IMR-90 (cell line): ENCODE measurements around the gene NHLH2. TPM values are rescaled to one million over a fixed set of nuclear protein-coding genes. Genes with fewer than 3 reads are reported as not detected.

Experiments used
- ATAC-seq: fragments of 200-7000 bp; cut with Tn5 transposase; 2 replicates; pipeline ENCODE4 v1.9.1; 2020; ENCODE audit warnings: low read depth, mild to moderate bottlenecking, moderate library complexity
- BruUV-seq: library from RNA; stranded (reverse); fragments of 400-500 nt; replicated peaks from 2 replicates; lab custom pipeline; 2021; lab: Mats Ljungman, UMichigan
- CTCF ChIA-PET: fragments of 300-600 bp; formaldehyde crosslinking; extraction: SDS; loops from one replicate; lab custom pipeline; 2021; ENCODE audit warnings: antibody characterized with exemption; lab: Yijun Ruan, JAX
- POLR2A ChIA-PET: fragments of 300-600 bp; sonication (Branson Sonifier 250); formaldehyde crosslinking; loops from one replicate; lab custom pipeline; 2022; ENCODE audit warnings: antibody characterized with exemption; ENCODE audit not compliant: unreplicated experiment; lab: Charles Lee
- DNase-seq: peaks from one replicate; pipeline ENCODE4 v3.0.0; 2013
- H2AFZ ChIP-seq: replicated peaks from 2 replicates; pipeline ENCODE3; 2013; ENCODE audit warnings: low read length, mild to moderate bottlenecking; ENCODE audit not compliant: poor library complexity
- H2AK5ac ChIP-seq: 2 replicates; pipeline ENCODE4 v1.6.1; 2013; ENCODE audit warnings: low read depth, low read length, inconsistent platforms
- H2AK9ac ChIP-seq: replicated peaks from 2 replicates; pipeline ENCODE3; 2013; ENCODE audit warnings: mild to moderate bottlenecking, low read depth, low read length, moderate library complexity; ENCODE audit not compliant: poor library complexity
- H2BK120ac ChIP-seq: 2 replicates; pipeline ENCODE4 v1.6.1; 2013; ENCODE audit warnings: low read depth, low read length, inconsistent platforms
- H2BK15ac ChIP-seq: 3 replicates; pipeline ENCODE4 v1.6.1; 2013; ENCODE audit warnings: low read depth, low read length, inconsistent platforms
- H2BK20ac ChIP-seq: 2 replicates; pipeline ENCODE4 v1.6.1; 2013; ENCODE audit warnings: low read depth, mild to moderate bottlenecking, inconsistent platforms, low read length, moderate library complexity
- H2BK5ac ChIP-seq: 2 replicates; pipeline ENCODE4 v1.6.1; 2013; ENCODE audit warnings: mild to moderate bottlenecking, low read depth, low read length, inconsistent platforms; ENCODE audit not compliant: poor library complexity, severe bottlenecking
- H3K14ac ChIP-seq: replicated peaks from 2 replicates; pipeline ENCODE4 v1.6.1; 2013; ENCODE audit warnings: low read depth, low read length, inconsistent platforms
- H3K18ac ChIP-seq: 2 replicates; pipeline ENCODE4 v1.6.1; 2013; ENCODE audit warnings: low read depth, low read length, control low read depth
- H3K23ac ChIP-seq: 2 replicates; pipeline ENCODE4 v1.6.1; 2013; ENCODE audit warnings: low read depth, low read length, inconsistent platforms
- H3K27ac ChIP-seq: 2 replicates; pipeline ENCODE4 v1.5.1; 2013; ENCODE audit warnings: mild to moderate bottlenecking, control low read depth, low read length; ENCODE audit not compliant: insufficient read depth
- H3K27me3 ChIP-seq: 2 replicates; pipeline ENCODE4 v1.6.1; 2013; ENCODE audit warnings: low read length; ENCODE audit not compliant: control insufficient read depth, insufficient read depth
- H3K36me3 ChIP-seq: 2 replicates; pipeline ENCODE4 v1.6.1; 2013; ENCODE audit warnings: low read length, mixed read lengths; ENCODE audit not compliant: control insufficient read depth, insufficient read depth
- H3K4ac ChIP-seq: 2 replicates; pipeline ENCODE4 v1.6.1; 2013; ENCODE audit warnings: low read depth, low read length, inconsistent platforms
- H3K4me1 ChIP-seq: 2 replicates; pipeline ENCODE4 v1.6.1; 2013; ENCODE audit warnings: low read length, mixed read lengths; ENCODE audit not compliant: control insufficient read depth, insufficient read depth
- H3K4me2 ChIP-seq: 2 replicates; pipeline ENCODE4 v1.6.1; 2013; ENCODE audit warnings: low read depth, mild to moderate bottlenecking, control low read depth, low read length, moderate library complexity
- H3K4me3 ChIP-seq: 2 replicates; pipeline ENCODE4 v1.5.1; 2013; ENCODE audit warnings: low read depth, mild to moderate bottlenecking, control low read depth, low read length, moderate library complexity; ENCODE audit not compliant: insufficient read depth
- H3K56ac ChIP-seq: 2 replicates; pipeline ENCODE4 v1.6.1; 2013; ENCODE audit warnings: low read length, inconsistent platforms; ENCODE audit not compliant: insufficient read depth; ENCODE audit errors: extremely low read depth
- H3K79me1 ChIP-seq, 2 experiments: 2 replicates each; pipeline ENCODE4 v1.6.1; 2013; ENCODE audit warnings: low read length in 2 of 2, inconsistent platforms in 1 of 2, low read depth in 1 of 2
- H3K9ac ChIP-seq: 2 replicates; pipeline ENCODE4 v1.6.1; 2013; ENCODE audit warnings: low read depth, low read length, control low read depth
- H3K9me1 ChIP-seq: 2 replicates; pipeline ENCODE4 v1.6.1; 2013; ENCODE audit warnings: low read length, inconsistent platforms; ENCODE audit not compliant: insufficient read depth
- H3K9me3 ChIP-seq: 2 replicates; pipeline ENCODE4 v1.6.1; 2013; ENCODE audit warnings: low read length; ENCODE audit not compliant: control insufficient read depth, insufficient read depth
- H4K20me1 ChIP-seq: 2 replicates; pipeline ENCODE4 v1.6.1; 2013; ENCODE audit warnings: low read length, inconsistent platforms; ENCODE audit not compliant: insufficient read depth
- H4K5ac ChIP-seq: 2 replicates; pipeline ENCODE4 v1.6.1; 2013; ENCODE audit warnings: mild to moderate bottlenecking, low read depth, low read length, control low read depth
- H4K8ac ChIP-seq, 2 experiments: 2 replicates each; pipeline ENCODE4 v1.6.1; 2013; ENCODE audit warnings: low read depth in 2 of 2, low read length in 2 of 2, control low read depth in 1 of 2, inconsistent platforms in 1 of 2
- H4K91ac ChIP-seq: 2 replicates; pipeline ENCODE4 v1.6.1; 2013; ENCODE audit warnings: low read depth, low read length, inconsistent platforms; ENCODE audit not compliant: insufficient read depth
- BHLHE40 ChIP-seq: fragments of 150-350 bp; IDR thresholded peaks from 2 replicates; pipeline ENCODE4 v1.6.1; 2016; ENCODE audit warnings: mild to moderate bottlenecking, low read depth, low read length
- CEBPB ChIP-seq: IDR thresholded peaks from 2 replicates; pipeline ENCODE4 v1.6.1; 2012; ENCODE audit warnings: low read depth, low read length, improper control_type of control experiment
- CHD1 ChIP-seq: IDR thresholded peaks from 2 replicates; pipeline ENCODE4 v1.6.1; 2012; ENCODE audit warnings: low read depth, low read length, improper control_type of control experiment
- FOS ChIP-seq: fragments of 150-350 bp; IDR thresholded peaks from 2 replicates; pipeline ENCODE4 v1.6.1; 2016; ENCODE audit warnings: low read depth, low read length
- MAFK ChIP-seq: IDR thresholded peaks from 2 replicates; pipeline ENCODE4 v1.6.1; 2012; ENCODE audit warnings: low read depth, low read length, improper control_type of control experiment
- MAZ ChIP-seq: IDR thresholded peaks from 2 replicates; pipeline ENCODE4 v1.6.1; 2012; ENCODE audit warnings: low read depth, mild to moderate bottlenecking, low read length, improper control_type of control experiment, moderate library complexity, borderline replicate concordance
- MXI1 ChIP-seq: IDR thresholded peaks from 2 replicates; pipeline ENCODE4 v1.6.1; 2012; ENCODE audit warnings: low read depth, mild to moderate bottlenecking, low read length, moderate library complexity, borderline replicate concordance
- NFE2L2 ChIP-seq: fragments of 150-350 bp; IDR thresholded peaks from 2 replicates; pipeline ENCODE4 v1.6.1; 2016; ENCODE audit warnings: low read depth, mild to moderate bottlenecking, low read length
- POLR2A ChIP-seq: IDR thresholded peaks from 2 replicates; pipeline ENCODE4 v1.6.1; 2012; ENCODE audit warnings: mild to moderate bottlenecking, low read depth, low read length
- RAD21 ChIP-seq: IDR thresholded peaks from 2 replicates; pipeline ENCODE4 v1.6.1; 2012; ENCODE audit warnings: low read length, improper control_type of control experiment
- RCOR1 ChIP-seq: IDR thresholded peaks from 2 replicates; pipeline ENCODE4 v1.6.1; 2012; ENCODE audit warnings: mild to moderate bottlenecking, low read length, improper control_type of control experiment; ENCODE audit not compliant: insufficient replicate concordance
- RFX5 ChIP-seq: IDR thresholded peaks from 2 replicates; pipeline ENCODE4 v1.8.0; 2012; ENCODE audit warnings: low read depth, mild to moderate bottlenecking, low read length, moderate library complexity
- SMC3 ChIP-seq: fragments of 150-350 bp; IDR thresholded peaks from 2 replicates; pipeline ENCODE4 v1.6.1; 2016; ENCODE audit warnings: low read depth, mild to moderate bottlenecking, antibody characterized with exemption, low read length, moderate library complexity
- WGBS, 2 experiments: methylation state at CpG; one replicate each; pipeline versions ENCODE4 v1.1.5 to v1.1.7; 2013; ENCODE audit warnings: missing lambda C conversion rate in 2 of 2; ENCODE audit not compliant: insufficient read length in 1 of 2; ENCODE audit errors: extremely low coverage in 2 of 2; 5-methylcytosine and 5-hydroxymethylcytosine counted together
- dilution Hi-C: fragments of 300-500 bp; cut with HindIII; formaldehyde crosslinking; loops from one replicate; pipeline ENCODE4 v1.14.3; 2018; ENCODE audit warnings: low sequenced_read_pairs; ENCODE audit not compliant: unreplicated experiment
- in situ Hi-C: fragments of 300-500 bp; cut with MboI; formaldehyde crosslinking; loops from 3 replicates; pipeline ENCODE4 v1.14.3; 2019; ENCODE audit warnings: low sequenced_read_pairs, inconsistent platforms, mixed read lengths
- intact Hi-C: fragments of 100-400 bp; cut with micrococcal nuclease; formaldehyde crosslinking; loops from 2 replicates; pipeline ENCODE4 v1.10.0; 2022
- polyA plus RNA-seq, 3 experiments: library from polyadenylated mRNA; depleted of rRNA; stranded (reverse); fragments of >200 nt; gene quantifications; 2 replicates each; pipeline ENCODE4 v1.2.3, GENCODE V29; 2012; ENCODE audit warnings: low replicate concordance in 1 of 3
- total RNA-seq: library from RNA; depleted of rRNA; stranded (reverse); fragments of >200 nt; gene quantifications from 2 replicates; pipeline ENCODE4 v1.2.3, GENCODE V29; 2012
- TF ChIP-seq, protein P1 (sequence below): fragments of 150-350 bp; IDR thresholded peaks from 2 replicates; pipeline ENCODE4 v1.6.1; 2017; ENCODE audit warnings: mild to moderate bottlenecking, antibody characterized with exemption, low read length, low read depth
- TF ChIP-seq, protein P2 (sequence below): conservative IDR thresholded peaks from 2 replicates; pipeline ENCODE4 v1.5.1; 2012; ENCODE audit warnings: mild to moderate bottlenecking, low read depth, low read length, improper control_type of control experiment
- TF ChIP-seq, protein P3 (sequence below): fragments of 150-350 bp; IDR thresholded peaks from 2 replicates; pipeline ENCODE4 v1.6.1; 2016; ENCODE audit warnings: low read depth, mild to moderate bottlenecking, low read length, moderate library complexity, borderline replicate concordance

Gene NHLH2
- total and polyA plus RNA-seq, 2 of the 4 experiments (the other 2 are of a cell fraction): not detected

DNA sequence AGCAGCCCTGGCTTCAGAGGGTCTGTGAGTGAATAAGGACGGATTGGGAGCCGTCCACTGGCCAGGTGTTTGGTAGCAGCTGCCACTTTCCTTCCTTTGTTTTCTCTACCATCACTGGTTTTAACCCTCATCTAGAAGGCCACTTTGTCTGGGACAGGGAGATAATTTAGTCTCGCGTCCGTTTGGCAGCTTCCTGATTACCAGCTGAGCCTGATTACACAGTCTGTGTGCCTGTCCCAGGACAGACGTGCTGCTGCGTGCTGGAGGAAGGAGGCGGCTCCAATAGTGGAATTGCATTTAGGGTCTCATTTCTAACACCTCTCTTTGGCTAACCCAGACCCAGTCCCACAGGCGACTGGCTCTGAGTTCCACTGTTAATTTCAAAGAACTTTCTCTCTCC is 47.8 kb downstream of the NHLH2 start:
- no peak overlapping the region for H3K4me2 ChIP-seq
- intact Hi-C loops (no loop called here), in situ Hi-C loops (no loop called here), dilution Hi-C loops (no loop called here)
- no peak overlapping the region for H2AK9ac ChIP-seq
- no peak overlapping the region for H2BK5ac ChIP-seq
- no peak overlapping the region for H2BK15ac ChIP-seq
- H3K27me3 ChIP-seq: peaks cover 13% of the 10 kb centered on the region
- no peak overlapping the region for H4K5ac ChIP-seq
- no peak overlapping the region for H3K9ac ChIP-seq
- WGBS, 2 experiments: 0% methylated on average over 1 of the region's 9 CpGs; no CpG with 5 or more reads in 1 of the 2 experiments
- no peak overlapping the region for H3K27ac ChIP-seq
- no peaks in the 10 kb centered on the region for H3K9me1 ChIP-seq
- no peak overlapping the region for H3K56ac ChIP-seq
- ChIA-PET POLR2A (no interaction called here), CTCF (no interaction called here)
- no peak overlapping the region for H3K14ac ChIP-seq
- no peak overlapping the region for H3K23ac ChIP-seq
- H3K18ac ChIP-seq: no peak overlapping the region
- no peak overlapping the region for H2AFZ ChIP-seq
- no peaks in the 10 kb centered on the region for H3K4me1 ChIP-seq
- H2AK5ac ChIP-seq: no peak overlapping the region
- H4K8ac ChIP-seq: no peak overlapping the region
- no peaks in the 10 kb centered on the region for H3K79me1 ChIP-seq
- H3K9me3 ChIP-seq: no peaks in the 10 kb centered on the region
- no peak overlapping the region for H4K91ac ChIP-seq
- ATAC-seq (no peak), DNase-seq (no peak)
- TF ChIP-seq RAD21 (no peak), NFE2L2 (no peak), BHLHE40 (no peak), SMC3 (no peak), FOS (no peak), CHD1 (no peak), CEBPB (no peak), RFX5 (no peak), MAFK (no peak), RCOR1 (no peak), MXI1 (no peak), MAZ (no peak), POLR2A (no peak)
- TF ChIP-seq, protein P1, sequence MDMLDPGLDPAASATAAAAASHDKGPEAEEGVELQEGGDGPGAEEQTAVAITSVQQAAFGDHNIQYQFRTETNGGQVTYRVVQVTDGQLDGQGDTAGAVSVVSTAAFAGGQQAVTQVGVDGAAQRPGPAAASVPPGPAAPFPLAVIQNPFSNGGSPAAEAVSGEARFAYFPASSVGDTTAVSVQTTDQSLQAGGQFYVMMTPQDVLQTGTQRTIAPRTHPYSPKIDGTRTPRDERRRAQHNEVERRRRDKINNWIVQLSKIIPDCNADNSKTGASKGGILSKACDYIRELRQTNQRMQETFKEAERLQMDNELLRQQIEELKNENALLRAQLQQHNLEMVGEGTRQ: no peak
- TF ChIP-seq, protein P2, sequence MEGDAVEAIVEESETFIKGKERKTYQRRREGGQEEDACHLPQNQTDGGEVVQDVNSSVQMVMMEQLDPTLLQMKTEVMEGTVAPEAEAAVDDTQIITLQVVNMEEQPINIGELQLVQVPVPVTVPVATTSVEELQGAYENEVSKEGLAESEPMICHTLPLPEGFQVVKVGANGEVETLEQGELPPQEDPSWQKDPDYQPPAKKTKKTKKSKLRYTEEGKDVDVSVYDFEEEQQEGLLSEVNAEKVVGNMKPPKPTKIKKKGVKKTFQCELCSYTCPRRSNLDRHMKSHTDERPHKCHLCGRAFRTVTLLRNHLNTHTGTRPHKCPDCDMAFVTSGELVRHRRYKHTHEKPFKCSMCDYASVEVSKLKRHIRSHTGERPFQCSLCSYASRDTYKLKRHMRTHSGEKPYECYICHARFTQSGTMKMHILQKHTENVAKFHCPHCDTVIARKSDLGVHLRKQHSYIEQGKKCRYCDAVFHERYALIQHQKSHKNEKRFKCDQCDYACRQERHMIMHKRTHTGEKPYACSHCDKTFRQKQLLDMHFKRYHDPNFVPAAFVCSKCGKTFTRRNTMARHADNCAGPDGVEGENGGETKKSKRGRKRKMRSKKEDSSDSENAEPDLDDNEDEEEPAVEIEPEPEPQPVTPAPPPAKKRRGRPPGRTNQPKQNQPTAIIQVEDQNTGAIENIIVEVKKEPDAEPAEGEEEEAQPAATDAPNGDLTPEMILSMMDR: no peak
- TF ChIP-seq, protein P3, sequence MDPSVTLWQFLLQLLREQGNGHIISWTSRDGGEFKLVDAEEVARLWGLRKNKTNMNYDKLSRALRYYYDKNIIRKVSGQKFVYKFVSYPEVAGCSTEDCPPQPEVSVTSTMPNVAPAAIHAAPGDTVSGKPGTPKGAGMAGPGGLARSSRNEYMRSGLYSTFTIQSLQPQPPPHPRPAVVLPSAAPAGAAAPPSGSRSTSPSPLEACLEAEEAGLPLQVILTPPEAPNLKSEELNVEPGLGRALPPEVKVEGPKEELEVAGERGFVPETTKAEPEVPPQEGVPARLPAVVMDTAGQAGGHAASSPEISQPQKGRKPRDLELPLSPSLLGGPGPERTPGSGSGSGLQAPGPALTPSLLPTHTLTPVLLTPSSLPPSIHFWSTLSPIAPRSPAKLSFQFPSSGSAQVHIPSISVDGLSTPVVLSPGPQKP: no peak
- H2BK20ac ChIP-seq: no peak overlapping the region
- H4K20me1 ChIP-seq: no peaks in the 10 kb centered on the region
- H2BK120ac ChIP-seq: no peak overlapping the region
- no peaks in the 10 kb centered on the region for H3K36me3 ChIP-seq
- H3K4ac ChIP-seq: no peak overlapping the region
- no peak overlapping the region for H3K4me3 ChIP-seq
- BruUV-seq: no TSS peak
